Activated T-cell treated with anti-CD3 and anti-CD28 coated beads for 48 hours (primary cell): ENCODE measurements around the gene SLC45A1.

Source experiments
- DNase-seq: peaks from one replicate; pipeline ENCODE4 v3.0.0-alpha.2; 2020; ENCODE audit warnings: low read depth

The SLC45A1 gene

DNA sequence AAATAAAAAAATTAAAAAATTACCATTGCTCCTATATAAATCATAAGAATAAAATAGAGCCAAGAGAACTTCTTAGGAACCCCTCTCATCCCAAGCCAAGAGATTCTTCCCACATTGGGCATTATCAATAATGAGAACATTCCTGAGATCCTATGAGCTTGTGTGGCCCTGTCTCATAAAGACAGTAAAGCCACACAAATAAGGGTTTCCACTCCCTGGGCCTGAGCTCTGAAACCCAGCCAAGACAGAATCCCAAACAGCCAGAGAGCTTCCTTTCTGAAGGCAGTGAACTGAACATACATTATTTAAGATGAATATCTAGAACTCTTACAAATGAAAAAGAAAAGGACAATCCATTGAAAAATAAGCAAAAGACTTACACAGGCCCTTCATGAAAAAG, 68.3 kb downstream of the SLC45A1 start:
- no peak for DNase-seq

- no peak for DNase-seq
Observed at GRCh38 chr1:8388732-8389562, 71.0 kb downstream of the SLC45A1 start.

GRCh38 chr1:8389958-8390535, 72.1 kb downstream of the SLC45A1 start:
- peak; percentile 10 for DNase-seq

DNA sequence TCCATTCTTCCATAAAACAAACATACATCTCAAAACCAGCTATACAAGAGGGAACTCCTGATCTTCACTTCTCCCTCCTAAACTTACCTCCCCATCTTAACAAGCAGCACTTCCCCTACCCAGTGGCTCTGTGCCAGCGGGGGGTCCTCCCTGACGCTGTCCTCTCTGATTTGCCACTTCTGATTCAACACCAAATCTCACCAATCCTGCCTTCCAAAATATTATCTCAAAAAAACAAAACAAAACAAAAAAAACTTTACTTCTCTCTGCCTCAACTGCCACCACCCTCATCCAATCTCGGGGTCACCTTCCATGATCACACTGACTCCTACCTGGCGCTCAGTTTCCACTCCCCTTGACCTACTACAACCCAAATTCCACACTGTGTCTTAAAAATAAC, 72.8 kb downstream of the SLC45A1 start:
- DNase-seq, result no peak

DNA sequence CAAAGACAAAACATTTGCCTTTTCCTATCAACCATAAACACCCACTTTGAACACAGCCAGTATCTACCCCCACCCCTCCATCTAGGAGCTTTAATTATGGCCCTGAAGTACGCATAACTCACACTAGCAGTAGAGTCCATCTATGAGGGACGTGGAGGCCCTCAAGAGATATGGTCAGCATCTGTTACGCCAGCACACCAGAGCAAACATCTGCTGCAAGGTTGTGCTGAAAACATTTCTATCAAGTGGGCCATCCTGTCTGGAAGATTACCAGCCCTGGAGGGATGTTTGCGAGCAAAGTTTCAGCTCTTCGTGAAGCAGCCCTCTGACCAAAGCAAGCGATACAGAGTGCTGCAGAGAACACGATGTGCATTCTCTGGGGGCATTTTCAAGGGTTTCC, 74.6 kb downstream of the SLC45A1 start:
- DNase-seq, result no peak
